ENCODE results near the gene PGAM5.
"Not testable (repeated sequence)": the region's sequence is repeated elsewhere in the genome, so short reads cannot be mapped to it uniquely, and the experiment has no call there.

PGAM5 gene

DNA sequence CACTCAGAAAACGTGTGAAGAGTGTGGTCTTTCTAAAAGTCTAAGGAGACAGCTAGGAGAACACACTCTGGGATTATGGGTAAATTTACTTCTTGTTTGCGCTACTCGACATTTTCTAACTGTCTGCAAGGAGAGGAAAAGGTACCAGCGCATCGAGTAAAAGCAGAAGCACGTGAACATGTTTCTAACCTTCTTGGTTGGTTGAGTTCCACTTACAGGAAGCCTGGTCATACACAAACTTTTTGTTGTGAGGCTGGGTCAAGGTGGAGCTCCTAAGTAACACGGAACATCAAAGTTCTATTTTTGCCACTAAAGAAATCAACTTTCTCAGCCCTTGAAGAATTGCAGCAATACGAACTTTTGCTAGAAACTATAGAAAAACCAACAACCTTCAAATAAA, 31.0 kb downstream of the PGAM5 start:
- in situ Hi-C loops (cut with HindIII; ENCODE audit: low sequenced_read_pairs), result no loop called here

- in situ Hi-C loops (cut with HindIII; ENCODE audit: low sequenced_read_pairs), result no loop called here
Observed at GRCh38 chr12:132743831-132744230, 33.2 kb downstream of the PGAM5 start.

- in situ Hi-C loops (cut with HindIII; ENCODE audit: low sequenced_read_pairs), result no loop called here
Observed at GRCh38 chr12:132746613-132747012, 36.0 kb downstream of the PGAM5 start.

DNA sequence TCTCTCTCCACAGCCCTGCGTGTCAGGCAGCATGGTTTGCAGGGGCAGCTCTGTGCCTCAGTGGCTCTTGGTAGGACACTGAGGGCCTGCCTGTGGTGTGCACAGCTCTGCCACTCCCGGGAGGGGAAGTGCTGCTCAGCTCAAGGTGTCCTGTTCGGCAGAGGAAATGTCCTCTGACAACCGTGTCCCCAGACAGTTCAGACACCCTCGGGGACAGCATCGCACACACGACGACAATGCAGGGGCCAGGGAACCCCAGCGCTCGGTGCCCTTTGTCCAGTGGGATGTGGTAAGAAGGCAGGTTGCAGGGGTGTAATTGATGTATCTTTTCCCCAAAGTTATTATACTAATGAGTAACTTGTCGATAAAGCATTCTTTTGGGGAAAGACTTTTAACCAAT, 36.8 kb downstream of the PGAM5 start:
- in situ Hi-C loops (cut with HindIII; ENCODE audit: low sequenced_read_pairs), result no loop called here

DNA sequence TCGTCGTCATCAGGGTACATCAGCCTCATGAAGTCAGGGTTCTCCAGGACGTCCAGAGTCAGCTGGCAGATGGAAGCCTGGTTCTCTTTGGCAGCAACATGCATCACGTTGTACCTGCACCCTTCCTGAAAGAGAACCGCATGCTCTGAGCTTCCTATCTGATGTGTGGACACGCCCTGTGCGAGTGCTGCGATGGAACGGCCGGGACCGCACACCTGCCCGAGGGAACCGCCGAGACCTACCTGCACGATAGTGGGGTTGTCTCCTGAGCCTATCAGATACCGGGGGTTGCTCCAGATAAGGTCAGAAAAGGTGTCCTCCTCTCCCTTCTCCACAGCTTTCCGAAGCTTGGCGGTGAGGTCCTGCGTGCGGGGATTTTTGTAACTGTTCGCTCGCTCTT, 37.3 kb downstream of the PGAM5 start:
- in situ Hi-C loops (cut with HindIII; ENCODE audit: low sequenced_read_pairs), result no loop called here

DNA sequence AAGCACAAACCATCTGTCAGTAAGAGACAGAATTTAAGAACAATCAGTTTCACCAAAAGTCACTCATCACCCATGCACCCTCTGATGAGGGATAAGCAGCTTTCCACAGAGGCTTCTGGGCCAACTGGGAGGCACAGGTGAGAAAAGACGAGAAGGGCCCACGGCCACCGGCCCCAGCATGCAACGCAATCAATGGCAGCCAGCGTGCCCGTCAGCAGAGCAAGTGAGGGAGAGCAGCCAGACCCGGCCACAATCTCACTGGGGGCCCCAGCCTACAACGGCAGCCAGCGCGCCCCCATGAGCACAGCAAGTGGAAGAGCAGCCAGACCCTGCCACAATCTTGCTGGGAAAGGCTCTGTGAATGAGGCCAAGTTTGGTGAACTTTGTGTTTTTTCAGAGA, 37.7 kb downstream of the PGAM5 start:
- in situ Hi-C loops (cut with HindIII; ENCODE audit: low sequenced_read_pairs), result no loop called here

GRCh38 chr12:132753670-132754069, 43.0 kb downstream of the PGAM5 start:
- in situ Hi-C loops (cut with HindIII; ENCODE audit: low sequenced_read_pairs), result not testable (repeated sequence)

DNA sequence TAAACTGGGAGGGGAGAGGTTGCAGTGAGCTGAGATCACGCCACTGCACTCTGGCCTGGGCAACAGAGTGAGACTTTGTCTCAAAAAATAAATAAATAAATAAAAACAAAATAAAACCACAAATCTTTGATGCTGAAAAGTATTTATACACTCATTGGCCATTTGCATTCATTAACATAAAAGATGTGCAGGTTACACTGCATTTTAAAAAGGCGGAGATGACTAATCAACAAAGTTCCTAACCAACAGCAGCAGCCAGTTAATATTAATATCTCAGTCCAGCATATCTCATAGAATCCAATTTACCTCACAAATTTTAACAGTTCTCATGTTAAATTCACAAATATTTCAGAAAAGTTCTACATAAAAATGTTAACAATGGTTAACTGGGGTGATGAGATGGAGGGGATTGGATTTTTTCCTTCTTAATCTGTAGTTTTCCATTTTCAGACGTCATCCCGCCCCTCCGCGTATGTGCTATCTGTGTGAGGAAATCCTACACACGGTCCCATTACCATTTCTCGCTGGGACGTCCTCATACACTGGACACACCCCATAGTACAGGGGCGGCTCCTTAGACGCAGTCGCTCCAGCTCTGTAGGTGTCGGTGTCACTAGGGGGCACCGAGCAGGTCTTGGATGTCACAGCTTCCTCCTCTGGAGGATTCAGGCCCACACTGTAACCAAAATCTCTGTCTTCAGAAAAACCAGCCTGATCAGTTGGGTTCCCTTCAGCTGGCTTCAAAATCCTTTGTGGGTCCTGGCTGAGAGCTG, 43.7 kb downstream of the PGAM5 start:
- in situ Hi-C loops (cut with HindIII; ENCODE audit: low sequenced_read_pairs), result no loop called here

DNA sequence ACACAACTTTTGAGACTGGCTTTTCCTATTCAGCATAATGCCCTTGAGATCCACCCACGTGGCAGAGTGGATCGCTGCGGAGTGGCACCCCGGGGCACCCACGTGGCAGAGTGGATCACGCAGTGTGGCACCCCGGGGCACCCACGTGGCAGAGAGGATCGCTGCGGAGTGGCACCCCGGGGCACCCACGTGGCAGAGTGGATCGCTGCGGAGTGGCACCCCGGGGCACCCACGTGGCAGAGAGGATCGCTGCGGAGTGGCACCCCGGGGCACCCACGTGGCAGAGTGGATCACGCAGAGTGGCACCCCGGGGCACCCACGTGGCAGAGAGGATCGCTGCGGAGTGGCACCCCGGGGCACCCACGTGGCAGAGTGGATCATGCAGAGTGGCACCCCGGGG, 48.2 kb downstream of the PGAM5 start:
- in situ Hi-C loops (cut with HindIII; ENCODE audit: low sequenced_read_pairs), result not testable (repeated sequence)

DNA sequence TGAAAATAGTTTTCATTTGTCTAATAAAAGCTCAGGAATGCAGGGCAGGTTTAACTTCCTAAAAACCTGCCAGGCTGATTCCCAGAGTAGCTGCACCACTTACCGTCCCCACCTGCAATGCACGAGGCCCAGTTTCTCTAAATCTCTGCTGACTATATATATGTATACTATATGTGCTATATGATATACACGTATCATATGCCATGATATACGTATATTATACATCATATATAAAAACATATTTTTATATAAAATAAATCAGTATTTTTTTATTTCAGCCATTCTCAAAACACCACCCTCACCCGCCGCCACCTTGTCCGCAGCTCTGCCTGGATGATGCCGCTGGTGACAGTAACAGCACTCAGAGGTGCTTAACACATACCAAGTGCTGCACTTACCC, 48.7 kb downstream of the PGAM5 start:
- in situ Hi-C loops (cut with HindIII; ENCODE audit: low sequenced_read_pairs), result no loop called here

GRCh38 chr12:132761032-132761920, 50.6 kb downstream of the PGAM5 start, which contains the start of gene ANKLE2:
Gene ANKLE2 (minus strand): TSS chr12:132761832. CDS start chr12:132761798, 34 bp downstream.
- in situ Hi-C loops (cut with HindIII; ENCODE audit: low sequenced_read_pairs), result no loop called here

GRCh38 chr12:132761921-132762583, 51.4 kb downstream of the PGAM5 start:
- in situ Hi-C loops (cut with HindIII; ENCODE audit: low sequenced_read_pairs), result no loop called here

- in situ Hi-C loops (cut with HindIII; ENCODE audit: low sequenced_read_pairs), result no loop called here
Observed at GRCh38 chr12:132764231-132764630, 53.6 kb downstream of the PGAM5 start.

DNA sequence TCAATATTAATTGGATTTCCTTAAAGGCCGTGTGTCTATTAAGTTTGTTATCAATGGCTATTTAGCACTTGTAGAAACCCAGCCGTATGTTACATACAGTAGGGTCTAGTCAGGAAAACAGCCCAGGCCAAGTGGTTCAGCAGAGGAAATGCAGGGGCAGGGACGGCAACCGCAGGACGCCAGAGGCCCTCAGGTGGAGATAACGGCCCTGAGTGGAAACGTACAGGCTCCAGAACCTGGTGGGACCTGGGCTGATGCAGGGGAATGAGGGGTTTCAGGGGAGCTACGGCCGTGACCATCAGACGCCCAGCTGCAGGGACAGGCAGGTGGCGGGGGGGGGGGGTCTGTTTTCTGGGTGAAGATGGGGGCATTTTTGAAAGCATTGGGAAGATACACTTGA, 54.7 kb downstream of the PGAM5 start:
- in situ Hi-C loops (cut with HindIII; ENCODE audit: low sequenced_read_pairs), result no loop called here

DNA sequence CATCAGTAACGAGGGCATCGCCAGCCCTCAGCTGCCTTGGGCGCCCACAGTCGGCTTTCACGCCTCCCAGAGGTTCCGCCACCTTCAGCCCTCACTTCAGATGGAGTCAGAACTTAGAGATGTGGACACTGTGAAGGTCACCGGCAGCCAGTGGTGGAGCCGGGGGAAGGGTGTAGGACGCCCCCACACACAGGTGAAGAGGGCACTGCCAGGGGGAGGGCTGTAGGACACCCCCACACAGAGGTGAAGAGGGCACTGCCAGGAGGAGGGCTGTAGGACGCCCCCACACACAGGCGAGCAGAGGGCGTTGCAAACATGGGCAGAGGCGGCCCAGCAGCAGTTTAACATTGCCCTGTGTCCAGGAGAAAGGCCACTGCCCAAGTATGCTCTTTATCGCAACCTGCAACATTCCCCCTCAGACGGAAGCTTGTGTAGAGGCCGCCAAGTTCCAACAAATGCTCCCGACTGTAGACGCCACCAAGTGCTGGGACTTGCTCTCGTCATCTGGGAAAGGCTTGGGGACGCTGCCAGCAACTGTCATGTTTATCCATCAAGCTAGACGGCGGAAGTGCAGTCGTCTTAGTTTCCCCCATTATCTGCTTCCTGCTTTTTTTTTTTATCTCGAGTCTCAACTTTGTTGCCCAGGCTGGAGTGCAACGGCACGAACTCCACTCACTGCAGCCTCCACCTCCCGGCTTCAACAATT, 55.9 kb downstream of the PGAM5 start:
- in situ Hi-C loops (cut with HindIII; ENCODE audit: low sequenced_read_pairs), result no loop called here

GRCh38 chr12:132771126-132771838, 60.6 kb downstream of the PGAM5 start:
- in situ Hi-C loops (cut with HindIII; ENCODE audit: low sequenced_read_pairs), result no loop called here
